GM23248 (cell line): ENCODE data around the gene DPP10. TPM values are rescaled to one million over a fixed set of nuclear protein-coding genes. Genes with fewer than 3 reads are reported as not detected.

Source experiments
- DNase-seq: peaks from one replicate; pipeline ENCODE4 v3.0.0-alpha.2; 2015
- H2AFZ ChIP-seq: fragments of 200-600 bp; sonication (generic); 2 replicates; pipeline ENCODE4 v1.6.1; 2016; ENCODE audit warnings: antibody characterized with exemption
- H3F3A ChIP-seq: fragments of 200-600 bp; sonication (generic); 2 replicates; pipeline ENCODE4 v1.6.1; 2016; ENCODE audit warnings: mild to moderate bottlenecking, antibody characterized with exemption, mixed run types; ENCODE audit not compliant: insufficient read depth
- H3K27ac ChIP-seq: fragments of 200-600 bp; sonication (generic); 2 replicates; pipeline ENCODE4 v1.5.1; 2016; ENCODE audit warnings: mild to moderate bottlenecking
- H3K27me3 ChIP-seq: fragments of 200-600 bp; sonication (generic); replicated peaks from 2 replicates; pipeline ENCODE4 v1.6.1; 2016; ENCODE audit warnings: mild to moderate bottlenecking; ENCODE audit not compliant: insufficient read depth
- H3K36me3 ChIP-seq: fragments of 200-600 bp; sonication (generic); 2 replicates; pipeline ENCODE4 v1.6.1; 2016; ENCODE audit warnings: low read depth, mild to moderate bottlenecking
- H3K4me1 ChIP-seq: fragments of 200-600 bp; sonication (generic); 2 replicates; pipeline ENCODE4 v1.6.1; 2016; ENCODE audit warnings: mild to moderate bottlenecking; ENCODE audit not compliant: insufficient read depth
- H3K4me2 ChIP-seq: fragments of 200-600 bp; sonication (generic); one replicate; pipeline ENCODE4 v1.6.1; 2016; ENCODE audit warnings: mild to moderate bottlenecking; ENCODE audit not compliant: unreplicated experiment
- H3K4me3 ChIP-seq: fragments of 200-600 bp; sonication (generic); 2 replicates; pipeline ENCODE4 v1.5.1; 2016; ENCODE audit warnings: mild to moderate bottlenecking
- H3K79me2 ChIP-seq: fragments of 200-600 bp; sonication (generic); 2 replicates; pipeline ENCODE4 v1.6.1; 2016; ENCODE audit warnings: mild to moderate bottlenecking; ENCODE audit not compliant: insufficient read depth
- H3K9ac ChIP-seq: fragments of 200-600 bp; sonication (generic); 2 replicates; pipeline ENCODE4 v1.6.1; 2016; ENCODE audit warnings: mild to moderate bottlenecking
- H3K9me2 ChIP-seq: fragments of 200-600 bp; sonication (generic); 2 replicates; pipeline ENCODE4 v1.6.1; 2016; ENCODE audit warnings: mixed run types, mild to moderate bottlenecking, moderate library complexity; ENCODE audit not compliant: insufficient read depth
- H3K9me3 ChIP-seq: fragments of 200-600 bp; sonication (generic); one replicate; pipeline ENCODE4 v1.6.1; 2017; ENCODE audit warnings: low read depth
- H4K20me1 ChIP-seq: fragments of 200-600 bp; sonication (generic); 2 replicates; pipeline ENCODE4 v1.6.0; 2016; ENCODE audit not compliant: insufficient read depth
- EZH2 ChIP-seq: fragments of 200-600 bp; sonication (generic); IDR thresholded peaks from 2 replicates; pipeline ENCODE4 v1.6.1; 2018; ENCODE audit warnings: antibody characterized with exemption, mild to moderate bottlenecking; ENCODE audit not compliant: insufficient read depth, poor library complexity, severe bottlenecking
- EZH2phosphoT487 ChIP-seq: fragments of 200-600 bp; sonication (generic); IDR thresholded peaks from 2 replicates; pipeline ENCODE4 v1.6.1; 2018; ENCODE audit warnings: antibody characterized with exemption, moderate library complexity, mild to moderate bottlenecking, low read depth; ENCODE audit not compliant: insufficient read depth
- WGBS, 2 experiments: methylation state at CpG; one replicate each; pipeline ENCODE4 v1.1.6; 2015 to 2017; ENCODE audit warnings: low lambda C conversion rate in 2 of 2, low coverage in 1 of 2; ENCODE audit errors: missing lambda C conversion rate in 2 of 2; 5-methylcytosine and 5-hydroxymethylcytosine counted together
- in situ Hi-C: fragments of 300-500 bp; cut with MboI; formaldehyde crosslinking; loops from 2 replicates; pipeline ENCODE4 v1.15.0; 2020
- polyA plus RNA-seq: library from polyadenylated mRNA; unstranded; fragments of >200 nt; fragmentation: Nextera tagmentation; extraction: Ambion mirVana; gene quantifications from 2 replicates; pipeline ENCODE4 v1.2.1, GENCODE V29; 2016
- total RNA-seq: library from RNA; depleted of rRNA; stranded (reverse); fragments of >200 nt; shearing (Covaris generic); gene quantifications from 2 replicates; pipeline ENCODE4 v1.2.3, GENCODE V29; 2014

DPP10 gene
- total and polyA plus RNA-seq, 2 experiments from 2014 or later: not detected

DNA sequence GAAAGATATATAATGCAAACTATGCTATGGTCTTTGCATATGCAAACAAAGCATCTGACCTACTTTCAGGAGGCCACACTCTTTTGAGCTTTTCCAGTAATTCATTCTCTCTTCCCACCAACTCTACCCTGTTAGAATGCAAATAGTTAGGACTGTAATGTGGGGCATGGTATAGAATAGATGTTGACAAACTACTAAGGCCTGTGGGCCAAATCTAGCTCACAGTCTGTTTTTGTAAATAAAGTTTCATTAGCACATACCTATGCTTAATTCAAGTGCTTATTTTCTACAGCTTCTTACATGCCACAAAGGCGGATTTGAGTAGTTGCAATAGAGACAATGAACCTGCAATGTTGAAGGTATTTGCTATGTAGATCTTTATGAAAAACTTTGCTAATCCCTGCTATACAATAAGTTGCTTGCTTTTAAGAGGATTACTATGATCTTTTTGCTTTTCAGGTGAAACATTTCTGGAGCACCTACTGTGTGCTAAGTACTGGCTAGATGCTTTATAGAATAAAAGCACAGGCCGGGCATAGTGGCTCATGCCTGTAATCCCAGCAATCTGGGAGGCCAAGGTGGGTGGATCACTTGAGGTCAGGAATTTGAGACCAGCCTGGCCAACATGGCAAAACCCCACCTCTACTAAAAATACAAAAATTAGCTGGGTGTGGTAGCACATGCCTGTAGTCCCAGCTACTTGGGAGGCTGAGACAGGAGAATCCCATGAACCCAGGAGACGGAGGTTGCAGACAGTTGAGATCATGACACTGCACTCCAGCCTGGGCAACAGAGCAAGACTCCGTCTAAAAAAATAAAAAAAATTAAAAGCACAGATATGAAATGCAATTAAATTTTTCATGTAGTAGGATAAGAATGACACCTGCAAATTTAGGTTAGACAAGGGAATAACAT lies 267.8 kb downstream of the DPP10 start:
- Histone ChIP-seq H3K4me2 (no peak overlapping the region), H3F3A (no peaks in the 10 kb centered on the region), H3K79me2 (no peaks in the 10 kb centered on the region), H3K4me1 (no peaks in the 10 kb centered on the region), H3K27me3 (no peaks in the 10 kb centered on the region), H3K36me3 (no peaks in the 10 kb centered on the region), H3K27ac (no peak overlapping the region), H3K9me2 (no peaks in the 10 kb centered on the region), H3K4me3 (no peak overlapping the region), H3K9ac (no peak overlapping the region), H2AFZ (no peak overlapping the region), H4K20me1 (no peaks in the 10 kb centered on the region), H3K9me3 (no peaks in the 10 kb centered on the region)
- WGBS, 2 experiments: 5 to 13% methylated on average over 4 of the region's 4 CpGs
- no peak for DNase-seq
- TF ChIP-seq EZH2 (no peak), EZH2phosphoT487 (no peak)
- in situ Hi-C loops: no loop called here

- no peaks in the 10 kb centered on the region for H3K36me3 ChIP-seq
- H4K20me1 ChIP-seq: no peaks in the 10 kb centered on the region
- no peak overlapping the region for H3K27ac ChIP-seq
- no peak overlapping the region for H3K4me3 ChIP-seq
- no peaks in the 10 kb centered on the region for H3K9me3 ChIP-seq
- H3K27me3 ChIP-seq: no peaks in the 10 kb centered on the region
- in situ Hi-C loops: no loop called here
- H3K9me2 ChIP-seq: no peaks in the 10 kb centered on the region
- H3K4me1 ChIP-seq: no peaks in the 10 kb centered on the region
- TF ChIP-seq EZH2 (no peak), EZH2phosphoT487 (no peak)
- H3K4me2 ChIP-seq: no peak overlapping the region
- no peak for DNase-seq
- no peaks in the 10 kb centered on the region for H3K79me2 ChIP-seq
- no peaks in the 10 kb centered on the region for H3F3A ChIP-seq
- 0 to 3% methylated on average over 1 of the region's 1 CpG for WGBS, 2 experiments
- no peak overlapping the region for H3K9ac ChIP-seq
- H2AFZ ChIP-seq: no peak overlapping the region
Measured at GRCh38 chr2:114714313-114714712, 271.9 kb downstream of the DPP10 start.

GRCh38 chr2:114717049-114717448 lies 274.6 kb downstream of the DPP10 start:
- no peaks in the 10 kb centered on the region for H3K27me3 ChIP-seq
- no peaks in the 10 kb centered on the region for H3F3A ChIP-seq
- no peak for DNase-seq
- 7% methylated on average over 4 of the region's 4 CpGs for WGBS, 2 experiments
- no peak overlapping the region for H3K27ac ChIP-seq
- H3K4me1 ChIP-seq: no peaks in the 10 kb centered on the region
- no peak overlapping the region for H2AFZ ChIP-seq
- no peaks in the 10 kb centered on the region for H3K36me3 ChIP-seq
- H4K20me1 ChIP-seq: no peaks in the 10 kb centered on the region
- H3K9ac ChIP-seq: no peak overlapping the region
- no peak overlapping the region for H3K4me2 ChIP-seq
- in situ Hi-C loops: no loop called here
- H3K4me3 ChIP-seq: no peak overlapping the region
- H3K79me2 ChIP-seq: no peaks in the 10 kb centered on the region
- no peaks in the 10 kb centered on the region for H3K9me2 ChIP-seq
- no peak for TF ChIP-seq EZH2
- TF ChIP-seq EZH2phosphoT487: no peak
- H3K9me3 ChIP-seq: no peaks in the 10 kb centered on the region

- no peaks in the 10 kb centered on the region for H3F3A ChIP-seq
- H3K4me3 ChIP-seq: no peak overlapping the region
- no peaks in the 10 kb centered on the region for H3K4me1 ChIP-seq
- H3K9ac ChIP-seq: no peak overlapping the region
- H3K9me2 ChIP-seq: no peaks in the 10 kb centered on the region
- no peaks in the 10 kb centered on the region for H3K36me3 ChIP-seq
- H2AFZ ChIP-seq: no peak overlapping the region
- DNase-seq: no peak
- H3K27ac ChIP-seq: no peak overlapping the region
- no peaks in the 10 kb centered on the region for H3K27me3 ChIP-seq
- no peaks in the 10 kb centered on the region for H4K20me1 ChIP-seq
- H3K79me2 ChIP-seq: no peaks in the 10 kb centered on the region
- no peak for TF ChIP-seq EZH2
- TF ChIP-seq EZH2phosphoT487: no peak
- no peak overlapping the region for H3K4me2 ChIP-seq
- 23 to 41% methylated on average over 1 of the region's 1 CpG for WGBS, 2 experiments
- no peaks in the 10 kb centered on the region for H3K9me3 ChIP-seq
- in situ Hi-C loops: no loop called here
Measured at GRCh38 chr2:114724454-114724853, 282.0 kb downstream of the DPP10 start.
